IMR-90 (cell line): ENCODE measurements around the gene XYLB. TPM values are rescaled to one million over a fixed set of nuclear protein-coding genes. Genes with fewer than 3 reads are reported as not detected.

Experiments used
- ATAC-seq: fragments of 200-7000 bp; cut with Tn5 transposase; 2 replicates; pipeline ENCODE4 v1.9.1; 2020; ENCODE audit warnings: low read depth, mild to moderate bottlenecking, moderate library complexity
- BruUV-seq: library from RNA; stranded (reverse); fragments of 400-500 nt; replicated peaks from 2 replicates; lab custom pipeline; 2021; lab: Mats Ljungman, UMichigan
- CTCF ChIA-PET: fragments of 300-600 bp; formaldehyde crosslinking; extraction: SDS; loops from one replicate; lab custom pipeline; 2021; ENCODE audit warnings: antibody characterized with exemption; lab: Yijun Ruan, JAX
- POLR2A ChIA-PET: fragments of 300-600 bp; sonication (Branson Sonifier 250); formaldehyde crosslinking; loops from one replicate; lab custom pipeline; 2022; ENCODE audit warnings: antibody characterized with exemption; ENCODE audit not compliant: unreplicated experiment; lab: Charles Lee
- DNase-seq: peaks from one replicate; pipeline ENCODE4 v3.0.0; 2013
- H2AFZ ChIP-seq: replicated peaks from 2 replicates; pipeline ENCODE3; 2013; ENCODE audit warnings: low read length, mild to moderate bottlenecking; ENCODE audit not compliant: poor library complexity
- H2AK5ac ChIP-seq: 2 replicates; pipeline ENCODE4 v1.6.1; 2013; ENCODE audit warnings: low read depth, low read length, inconsistent platforms
- H2AK9ac ChIP-seq: replicated peaks from 2 replicates; pipeline ENCODE3; 2013; ENCODE audit warnings: mild to moderate bottlenecking, low read depth, low read length, moderate library complexity; ENCODE audit not compliant: poor library complexity
- H2BK120ac ChIP-seq: 2 replicates; pipeline ENCODE4 v1.6.1; 2013; ENCODE audit warnings: low read depth, low read length, inconsistent platforms
- H2BK15ac ChIP-seq: 3 replicates; pipeline ENCODE4 v1.6.1; 2013; ENCODE audit warnings: low read depth, low read length, inconsistent platforms
- H2BK20ac ChIP-seq: 2 replicates; pipeline ENCODE4 v1.6.1; 2013; ENCODE audit warnings: low read depth, mild to moderate bottlenecking, inconsistent platforms, low read length, moderate library complexity
- H2BK5ac ChIP-seq: 2 replicates; pipeline ENCODE4 v1.6.1; 2013; ENCODE audit warnings: mild to moderate bottlenecking, low read depth, low read length, inconsistent platforms; ENCODE audit not compliant: poor library complexity, severe bottlenecking
- H3K14ac ChIP-seq: replicated peaks from 2 replicates; pipeline ENCODE4 v1.6.1; 2013; ENCODE audit warnings: low read depth, low read length, inconsistent platforms
- H3K18ac ChIP-seq: 2 replicates; pipeline ENCODE4 v1.6.1; 2013; ENCODE audit warnings: low read depth, low read length, control low read depth
- H3K23ac ChIP-seq: 2 replicates; pipeline ENCODE4 v1.6.1; 2013; ENCODE audit warnings: low read depth, low read length, inconsistent platforms
- H3K27ac ChIP-seq: 2 replicates; pipeline ENCODE4 v1.5.1; 2013; ENCODE audit warnings: mild to moderate bottlenecking, control low read depth, low read length; ENCODE audit not compliant: insufficient read depth
- H3K27me3 ChIP-seq: 2 replicates; pipeline ENCODE4 v1.6.1; 2013; ENCODE audit warnings: low read length; ENCODE audit not compliant: control insufficient read depth, insufficient read depth
- H3K36me3 ChIP-seq: 2 replicates; pipeline ENCODE4 v1.6.1; 2013; ENCODE audit warnings: low read length, mixed read lengths; ENCODE audit not compliant: control insufficient read depth, insufficient read depth
- H3K4ac ChIP-seq: 2 replicates; pipeline ENCODE4 v1.6.1; 2013; ENCODE audit warnings: low read depth, low read length, inconsistent platforms
- H3K4me1 ChIP-seq: 2 replicates; pipeline ENCODE4 v1.6.1; 2013; ENCODE audit warnings: low read length, mixed read lengths; ENCODE audit not compliant: control insufficient read depth, insufficient read depth
- H3K4me2 ChIP-seq: 2 replicates; pipeline ENCODE4 v1.6.1; 2013; ENCODE audit warnings: low read depth, mild to moderate bottlenecking, control low read depth, low read length, moderate library complexity
- H3K4me3 ChIP-seq: 2 replicates; pipeline ENCODE4 v1.5.1; 2013; ENCODE audit warnings: low read depth, mild to moderate bottlenecking, control low read depth, low read length, moderate library complexity; ENCODE audit not compliant: insufficient read depth
- H3K56ac ChIP-seq: 2 replicates; pipeline ENCODE4 v1.6.1; 2013; ENCODE audit warnings: low read length, inconsistent platforms; ENCODE audit not compliant: insufficient read depth; ENCODE audit errors: extremely low read depth
- H3K79me1 ChIP-seq, 2 experiments: 2 replicates each; pipeline ENCODE4 v1.6.1; 2013; ENCODE audit warnings: low read length in 2 of 2, inconsistent platforms in 1 of 2, low read depth in 1 of 2
- H3K9ac ChIP-seq: 2 replicates; pipeline ENCODE4 v1.6.1; 2013; ENCODE audit warnings: low read depth, low read length, control low read depth
- H3K9me1 ChIP-seq: 2 replicates; pipeline ENCODE4 v1.6.1; 2013; ENCODE audit warnings: low read length, inconsistent platforms; ENCODE audit not compliant: insufficient read depth
- H3K9me3 ChIP-seq: 2 replicates; pipeline ENCODE4 v1.6.1; 2013; ENCODE audit warnings: low read length; ENCODE audit not compliant: control insufficient read depth, insufficient read depth
- H4K20me1 ChIP-seq: 2 replicates; pipeline ENCODE4 v1.6.1; 2013; ENCODE audit warnings: low read length, inconsistent platforms; ENCODE audit not compliant: insufficient read depth
- H4K5ac ChIP-seq: 2 replicates; pipeline ENCODE4 v1.6.1; 2013; ENCODE audit warnings: mild to moderate bottlenecking, low read depth, low read length, control low read depth
- H4K8ac ChIP-seq, 2 experiments: 2 replicates each; pipeline ENCODE4 v1.6.1; 2013; ENCODE audit warnings: low read depth in 2 of 2, low read length in 2 of 2, control low read depth in 1 of 2, inconsistent platforms in 1 of 2
- H4K91ac ChIP-seq: 2 replicates; pipeline ENCODE4 v1.6.1; 2013; ENCODE audit warnings: low read depth, low read length, inconsistent platforms; ENCODE audit not compliant: insufficient read depth
- BHLHE40 ChIP-seq: fragments of 150-350 bp; IDR thresholded peaks from 2 replicates; pipeline ENCODE4 v1.6.1; 2016; ENCODE audit warnings: mild to moderate bottlenecking, low read depth, low read length
- CEBPB ChIP-seq: IDR thresholded peaks from 2 replicates; pipeline ENCODE4 v1.6.1; 2012; ENCODE audit warnings: low read depth, low read length, improper control_type of control experiment
- CHD1 ChIP-seq: IDR thresholded peaks from 2 replicates; pipeline ENCODE4 v1.6.1; 2012; ENCODE audit warnings: low read depth, low read length, improper control_type of control experiment
- CTCF ChIP-seq: conservative IDR thresholded peaks from 2 replicates; pipeline ENCODE4 v1.5.1; 2012; ENCODE audit warnings: mild to moderate bottlenecking, low read depth, low read length, improper control_type of control experiment
- FOS ChIP-seq: fragments of 150-350 bp; IDR thresholded peaks from 2 replicates; pipeline ENCODE4 v1.6.1; 2016; ENCODE audit warnings: low read depth, low read length
- MAFK ChIP-seq: IDR thresholded peaks from 2 replicates; pipeline ENCODE4 v1.6.1; 2012; ENCODE audit warnings: low read depth, low read length, improper control_type of control experiment
- MAZ ChIP-seq: IDR thresholded peaks from 2 replicates; pipeline ENCODE4 v1.6.1; 2012; ENCODE audit warnings: low read depth, mild to moderate bottlenecking, low read length, improper control_type of control experiment, moderate library complexity, borderline replicate concordance
- MXI1 ChIP-seq: IDR thresholded peaks from 2 replicates; pipeline ENCODE4 v1.6.1; 2012; ENCODE audit warnings: low read depth, mild to moderate bottlenecking, low read length, moderate library complexity, borderline replicate concordance
- NFE2L2 ChIP-seq: fragments of 150-350 bp; IDR thresholded peaks from 2 replicates; pipeline ENCODE4 v1.6.1; 2016; ENCODE audit warnings: low read depth, mild to moderate bottlenecking, low read length
- POLR2A ChIP-seq: IDR thresholded peaks from 2 replicates; pipeline ENCODE4 v1.6.1; 2012; ENCODE audit warnings: mild to moderate bottlenecking, low read depth, low read length
- RAD21 ChIP-seq: IDR thresholded peaks from 2 replicates; pipeline ENCODE4 v1.6.1; 2012; ENCODE audit warnings: low read length, improper control_type of control experiment
- RCOR1 ChIP-seq: IDR thresholded peaks from 2 replicates; pipeline ENCODE4 v1.6.1; 2012; ENCODE audit warnings: mild to moderate bottlenecking, low read length, improper control_type of control experiment; ENCODE audit not compliant: insufficient replicate concordance
- RFX5 ChIP-seq: IDR thresholded peaks from 2 replicates; pipeline ENCODE4 v1.8.0; 2012; ENCODE audit warnings: low read depth, mild to moderate bottlenecking, low read length, moderate library complexity
- SMC3 ChIP-seq: fragments of 150-350 bp; IDR thresholded peaks from 2 replicates; pipeline ENCODE4 v1.6.1; 2016; ENCODE audit warnings: low read depth, mild to moderate bottlenecking, antibody characterized with exemption, low read length, moderate library complexity
- USF2 ChIP-seq: fragments of 150-350 bp; IDR thresholded peaks from 2 replicates; pipeline ENCODE4 v1.6.1; 2017; ENCODE audit warnings: mild to moderate bottlenecking, antibody characterized with exemption, low read length, low read depth
- WGBS, 2 experiments: methylation state at CpG; one replicate each; pipeline versions ENCODE4 v1.1.5 to v1.1.7; 2013; ENCODE audit warnings: missing lambda C conversion rate in 2 of 2; ENCODE audit not compliant: insufficient read length in 1 of 2; ENCODE audit errors: extremely low coverage in 2 of 2; 5-methylcytosine and 5-hydroxymethylcytosine counted together
- dilution Hi-C: fragments of 300-500 bp; cut with HindIII; formaldehyde crosslinking; loops from one replicate; pipeline ENCODE4 v1.14.3; 2018; ENCODE audit warnings: low sequenced_read_pairs; ENCODE audit not compliant: unreplicated experiment
- in situ Hi-C: fragments of 300-500 bp; cut with MboI; formaldehyde crosslinking; loops from 3 replicates; pipeline ENCODE4 v1.14.3; 2019; ENCODE audit warnings: low sequenced_read_pairs, inconsistent platforms, mixed read lengths
- intact Hi-C: fragments of 100-400 bp; cut with micrococcal nuclease; formaldehyde crosslinking; loops from 2 replicates; pipeline ENCODE4 v1.10.0; 2022
- polyA plus RNA-seq, 3 experiments: library from polyadenylated mRNA; depleted of rRNA; stranded (reverse); fragments of >200 nt; gene quantifications; 2 replicates each; pipeline ENCODE4 v1.2.3, GENCODE V29; 2012; ENCODE audit warnings: low replicate concordance in 1 of 3
- total RNA-seq: library from RNA; depleted of rRNA; stranded (reverse); fragments of >200 nt; gene quantifications from 2 replicates; pipeline ENCODE4 v1.2.3, GENCODE V29; 2012
- TF ChIP-seq, protein P1 (sequence below): fragments of 150-350 bp; IDR thresholded peaks from 2 replicates; pipeline ENCODE4 v1.6.1; 2016; ENCODE audit warnings: low read depth, mild to moderate bottlenecking, low read length, moderate library complexity, borderline replicate concordance

XYLB gene
- total and polyA plus RNA-seq, 2 of the 4 experiments (the other 2 are of a cell fraction) = 3.0 to 3.4 TPM

DNA sequence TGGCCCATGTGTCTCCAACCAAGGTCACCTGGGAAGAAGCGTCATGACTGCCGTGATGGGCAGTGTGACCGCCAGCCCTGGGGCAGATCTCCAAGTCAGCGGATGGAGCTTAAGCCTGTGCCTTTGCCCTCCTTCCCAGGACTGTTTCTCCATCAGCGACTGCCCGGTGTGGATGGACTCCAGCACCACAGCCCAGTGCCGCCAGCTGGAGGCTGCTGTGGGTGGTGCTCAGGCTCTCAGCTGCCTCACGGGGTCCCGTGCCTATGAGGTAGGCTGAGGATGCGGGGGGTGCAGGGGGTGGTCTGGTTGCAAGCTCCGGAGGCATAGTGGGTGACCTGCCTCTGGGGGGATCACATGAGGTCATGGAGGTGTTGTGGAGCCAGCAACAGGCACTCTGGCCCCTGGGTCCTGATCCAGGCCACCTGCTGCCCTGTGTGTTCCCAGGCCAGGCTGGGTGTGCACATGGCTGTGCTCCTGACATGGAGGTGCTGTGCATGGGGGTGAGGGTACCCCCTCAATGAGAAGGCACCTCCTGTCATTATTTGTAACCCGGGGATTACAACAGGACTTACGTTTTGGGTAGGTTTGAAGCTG, 19.0 kb downstream of the XYLB start:
- 98% methylated on average over 7 of the region's 13 CpGs; no CpG with 5 or more reads in 1 of the 2 experiments for WGBS, 2 experiments
- no peak overlapping the region for H4K8ac ChIP-seq
- no peak overlapping the region for H3K27ac ChIP-seq
- no peak overlapping the region for H2BK20ac ChIP-seq
- H3K56ac ChIP-seq = no peak overlapping the region
- H3K4ac ChIP-seq = no peak overlapping the region
- no peaks in the 10 kb centered on the region; the same call in 1 of the 2 replicates for H3K9me1 ChIP-seq
- H4K20me1 ChIP-seq = no peaks in the 10 kb centered on the region
- H3K9ac ChIP-seq = no peak overlapping the region
- H2AFZ ChIP-seq = no peak overlapping the region
- dilution Hi-C loops (loop anchor here (25.0 kb wide), 1 partner anchor 122 kb away; the partner anchor contains the start of gene EXOG), intact Hi-C loops (no loop called here), in situ Hi-C loops (no loop called here)
- no peak overlapping the region for H3K18ac ChIP-seq
- H3K4me3 ChIP-seq = no peak overlapping the region
- no peaks in the 10 kb centered on the region for H3K27me3 ChIP-seq
- ATAC-seq = no peak
- CTCF ChIA-PET = no interaction called here
- H2BK5ac ChIP-seq = no peak overlapping the region
- no peak overlapping the region for H4K91ac ChIP-seq
- H3K79me1 ChIP-seq = no peaks in the 10 kb centered on the region
- POLR2A ChIA-PET = no interaction called here
- no TSS peak for BruUV-seq
- no peak overlapping the region for H3K23ac ChIP-seq
- no peak overlapping the region for H4K5ac ChIP-seq
- no peak overlapping the region for H2BK120ac ChIP-seq
- no peak overlapping the region for H3K14ac ChIP-seq
- H3K4me1 ChIP-seq = no peaks in the 10 kb centered on the region
- no peak overlapping the region for H2BK15ac ChIP-seq
- H2AK5ac ChIP-seq = no peak overlapping the region
- no peak for TF ChIP-seq CHD1
- TF ChIP-seq MXI1 = no peak
- TF ChIP-seq POLR2A = no peak
- TF ChIP-seq NFE2L2 = no peak
- TF ChIP-seq CTCF = no peak
- TF ChIP-seq MAFK = no peak
- no peak for TF ChIP-seq RAD21
- TF ChIP-seq MAZ = no peak
- TF ChIP-seq FOS = no peak
- no peak for TF ChIP-seq SMC3
- TF ChIP-seq BHLHE40 = no peak
- no peak for TF ChIP-seq CEBPB
- no peak for TF ChIP-seq RFX5
- no peak for TF ChIP-seq USF2
- TF ChIP-seq, protein P1, sequence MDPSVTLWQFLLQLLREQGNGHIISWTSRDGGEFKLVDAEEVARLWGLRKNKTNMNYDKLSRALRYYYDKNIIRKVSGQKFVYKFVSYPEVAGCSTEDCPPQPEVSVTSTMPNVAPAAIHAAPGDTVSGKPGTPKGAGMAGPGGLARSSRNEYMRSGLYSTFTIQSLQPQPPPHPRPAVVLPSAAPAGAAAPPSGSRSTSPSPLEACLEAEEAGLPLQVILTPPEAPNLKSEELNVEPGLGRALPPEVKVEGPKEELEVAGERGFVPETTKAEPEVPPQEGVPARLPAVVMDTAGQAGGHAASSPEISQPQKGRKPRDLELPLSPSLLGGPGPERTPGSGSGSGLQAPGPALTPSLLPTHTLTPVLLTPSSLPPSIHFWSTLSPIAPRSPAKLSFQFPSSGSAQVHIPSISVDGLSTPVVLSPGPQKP = no peak
- TF ChIP-seq RCOR1 = no peak
- peaks cover 6% of the 10 kb centered on the region for H3K36me3 ChIP-seq
- DNase-seq = no peak
- no peaks in the 10 kb centered on the region for H3K9me3 ChIP-seq
- H3K4me2 ChIP-seq = no peak overlapping the region
- H2AK9ac ChIP-seq = peak overlapping the region; percentile 8
